Measurements from ENCODE around the gene SKOR2.

SKOR2 gene

DNA sequence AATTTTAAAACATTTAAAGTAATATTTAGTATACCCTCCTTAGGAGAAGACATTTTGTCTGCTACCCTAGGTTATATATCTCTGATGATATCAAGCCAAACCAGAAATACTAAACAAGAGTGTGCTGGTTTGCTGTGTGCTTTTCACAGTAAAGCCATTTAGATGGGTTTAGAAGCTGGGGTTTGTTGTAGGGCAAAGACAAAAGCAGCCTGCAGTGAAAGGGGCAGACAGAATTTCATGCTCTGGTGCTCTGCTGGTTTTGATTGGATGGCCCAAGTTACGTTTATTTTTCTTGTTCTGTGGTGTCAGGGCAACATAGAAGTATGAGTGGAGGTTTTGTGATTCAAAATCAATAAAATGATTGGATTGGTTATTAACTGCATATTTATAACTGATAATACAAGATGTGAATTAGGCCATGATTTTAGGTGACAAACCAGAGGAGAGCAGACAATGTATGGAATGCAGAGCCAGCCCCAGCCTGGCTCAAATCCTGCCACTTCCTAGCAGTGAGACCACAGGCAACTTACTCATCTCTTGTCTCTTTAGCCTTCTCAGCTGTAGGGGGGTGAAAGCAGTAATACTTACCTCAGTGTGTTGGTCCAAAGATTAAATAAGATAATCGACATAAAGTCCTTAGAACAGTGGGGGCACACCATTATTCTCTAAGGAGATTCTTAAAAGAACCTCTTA, 44.4 kb downstream of the SKOR2 start:
- TF ChIP-seq OSR1 (CRISPR knock-in tag; IDR thresholded peaks at IDR 0.05) (no peak), TCF4 (CRISPR knock-in tag; IDR thresholded peaks at IDR 0.05; ENCODE audit: borderline replicate concordance) (no peak), GLIS3 (CRISPR knock-in tag; IDR thresholded peaks at IDR 0.05) (no peak), ESRRG (CRISPR knock-in tag; IDR thresholded peaks at IDR 0.05) (no peak)
- TF ChIP-seq, protein P1, sequence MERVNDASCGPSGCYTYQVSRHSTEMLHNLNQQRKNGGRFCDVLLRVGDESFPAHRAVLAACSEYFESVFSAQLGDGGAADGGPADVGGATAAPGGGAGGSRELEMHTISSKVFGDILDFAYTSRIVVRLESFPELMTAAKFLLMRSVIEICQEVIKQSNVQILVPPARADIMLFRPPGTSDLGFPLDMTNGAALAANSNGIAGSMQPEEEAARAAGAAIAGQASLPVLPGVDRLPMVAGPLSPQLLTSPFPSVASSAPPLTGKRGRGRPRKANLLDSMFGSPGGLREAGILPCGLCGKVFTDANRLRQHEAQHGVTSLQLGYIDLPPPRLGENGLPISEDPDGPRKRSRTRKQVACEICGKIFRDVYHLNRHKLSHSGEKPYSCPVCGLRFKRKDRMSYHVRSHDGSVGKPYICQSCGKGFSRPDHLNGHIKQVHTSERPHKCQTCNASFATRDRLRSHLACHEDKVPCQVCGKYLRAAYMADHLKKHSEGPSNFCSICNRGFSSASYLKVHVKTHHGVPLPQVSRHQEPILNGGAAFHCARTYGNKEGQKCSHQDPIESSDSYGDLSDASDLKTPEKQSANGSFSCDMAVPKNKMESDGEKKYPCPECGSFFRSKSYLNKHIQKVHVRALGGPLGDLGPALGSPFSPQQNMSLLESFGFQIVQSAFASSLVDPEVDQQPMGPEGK (CRISPR knock-in tag; IDR thresholded peaks at IDR 0.05; ENCODE audit: borderline replicate concordance), result no peak
- TF ChIP-seq, protein P2, sequence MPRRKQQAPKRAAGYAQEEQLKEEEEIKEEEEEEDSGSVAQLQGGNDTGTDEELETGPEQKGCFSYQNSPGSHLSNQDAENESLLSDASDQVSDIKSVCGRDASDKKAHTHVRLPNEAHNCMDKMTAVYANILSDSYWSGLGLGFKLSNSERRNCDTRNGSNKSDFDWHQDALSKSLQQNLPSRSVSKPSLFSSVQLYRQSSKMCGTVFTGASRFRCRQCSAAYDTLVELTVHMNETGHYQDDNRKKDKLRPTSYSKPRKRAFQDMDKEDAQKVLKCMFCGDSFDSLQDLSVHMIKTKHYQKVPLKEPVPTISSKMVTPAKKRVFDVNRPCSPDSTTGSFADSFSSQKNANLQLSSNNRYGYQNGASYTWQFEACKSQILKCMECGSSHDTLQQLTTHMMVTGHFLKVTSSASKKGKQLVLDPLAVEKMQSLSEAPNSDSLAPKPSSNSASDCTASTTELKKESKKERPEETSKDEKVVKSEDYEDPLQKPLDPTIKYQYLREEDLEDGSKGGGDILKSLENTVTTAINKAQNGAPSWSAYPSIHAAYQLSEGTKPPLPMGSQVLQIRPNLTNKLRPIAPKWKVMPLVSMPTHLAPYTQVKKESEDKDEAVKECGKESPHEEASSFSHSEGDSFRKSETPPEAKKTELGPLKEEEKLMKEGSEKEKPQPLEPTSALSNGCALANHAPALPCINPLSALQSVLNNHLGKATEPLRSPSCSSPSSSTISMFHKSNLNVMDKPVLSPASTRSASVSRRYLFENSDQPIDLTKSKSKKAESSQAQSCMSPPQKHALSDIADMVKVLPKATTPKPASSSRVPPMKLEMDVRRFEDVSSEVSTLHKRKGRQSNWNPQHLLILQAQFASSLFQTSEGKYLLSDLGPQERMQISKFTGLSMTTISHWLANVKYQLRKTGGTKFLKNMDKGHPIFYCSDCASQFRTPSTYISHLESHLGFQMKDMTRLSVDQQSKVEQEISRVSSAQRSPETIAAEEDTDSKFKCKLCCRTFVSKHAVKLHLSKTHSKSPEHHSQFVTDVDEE (CRISPR knock-in tag; IDR thresholded peaks at IDR 0.05), result no peak
- TF ChIP-seq, protein P3, sequence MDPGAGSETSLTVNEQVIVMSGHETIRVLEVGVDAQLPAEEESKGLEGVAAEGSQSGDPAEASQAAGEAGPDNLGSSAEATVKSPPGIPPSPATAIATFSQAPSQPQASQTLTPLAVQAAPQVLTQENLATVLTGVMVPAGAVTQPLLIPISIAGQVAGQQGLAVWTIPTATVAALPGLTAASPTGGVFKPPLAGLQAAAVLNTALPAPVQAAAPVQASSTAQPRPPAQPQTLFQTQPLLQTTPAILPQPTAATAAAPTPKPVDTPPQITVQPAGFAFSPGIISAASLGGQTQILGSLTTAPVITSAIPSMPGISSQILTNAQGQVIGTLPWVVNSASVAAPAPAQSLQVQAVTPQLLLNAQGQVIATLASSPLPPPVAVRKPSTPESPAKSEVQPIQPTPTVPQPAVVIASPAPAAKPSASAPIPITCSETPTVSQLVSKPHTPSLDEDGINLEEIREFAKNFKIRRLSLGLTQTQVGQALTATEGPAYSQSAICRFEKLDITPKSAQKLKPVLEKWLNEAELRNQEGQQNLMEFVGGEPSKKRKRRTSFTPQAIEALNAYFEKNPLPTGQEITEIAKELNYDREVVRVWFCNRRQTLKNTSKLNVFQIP (CRISPR knock-in tag; IDR thresholded peaks at IDR 0.05; ENCODE audit: borderline replicate concordance, low read depth), result no peak
- TF ChIP-seq, protein P4, sequence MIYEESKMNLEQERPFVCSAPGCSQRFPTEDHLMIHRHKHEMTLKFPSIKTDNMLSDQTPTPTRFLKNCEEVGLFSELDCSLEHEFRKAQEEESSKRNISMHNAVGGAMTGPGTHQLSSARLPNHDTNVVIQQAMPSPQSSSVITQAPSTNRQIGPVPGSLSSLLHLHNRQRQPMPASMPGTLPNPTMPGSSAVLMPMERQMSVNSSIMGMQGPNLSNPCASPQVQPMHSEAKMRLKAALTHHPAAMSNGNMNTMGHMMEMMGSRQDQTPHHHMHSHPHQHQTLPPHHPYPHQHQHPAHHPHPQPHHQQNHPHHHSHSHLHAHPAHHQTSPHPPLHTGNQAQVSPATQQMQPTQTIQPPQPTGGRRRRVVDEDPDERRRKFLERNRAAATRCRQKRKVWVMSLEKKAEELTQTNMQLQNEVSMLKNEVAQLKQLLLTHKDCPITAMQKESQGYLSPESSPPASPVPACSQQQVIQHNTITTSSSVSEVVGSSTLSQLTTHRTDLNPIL (CRISPR knock-in tag; IDR thresholded peaks at IDR 0.05; ENCODE audit: low read depth), result no peak
- no peak for ATAC-seq

DNA sequence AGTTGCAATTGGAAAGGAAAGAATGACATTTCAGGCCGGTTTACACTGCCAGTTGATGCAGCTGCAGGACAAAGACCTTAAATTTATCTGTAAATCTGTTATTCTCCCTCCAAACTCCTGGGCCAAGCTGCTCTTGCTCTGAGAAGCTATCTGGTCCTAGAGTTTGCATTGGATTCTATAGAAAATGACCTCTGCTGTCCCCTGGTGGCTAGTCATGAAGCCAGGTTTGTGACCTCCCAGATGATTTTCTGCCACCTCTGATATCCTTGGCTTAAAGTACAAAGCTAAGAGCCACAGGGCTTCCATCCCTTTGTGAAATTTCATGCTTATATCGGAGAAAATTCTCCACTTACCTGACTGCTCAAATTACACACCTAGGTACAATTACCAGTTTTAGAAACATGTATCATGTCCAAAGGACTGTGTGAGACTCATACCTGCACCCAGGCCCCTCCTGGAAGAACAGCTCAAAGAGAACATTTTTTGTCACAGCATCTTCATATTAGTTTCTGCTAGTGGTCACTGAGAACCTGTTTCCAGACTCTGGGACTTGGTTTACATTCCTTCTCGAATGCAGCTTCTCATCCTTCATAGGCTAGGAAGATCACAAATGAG, 46.4 kb downstream of the SKOR2 start:
- ATAC-seq, result peak; percentile 94

More for the DNA sequence above, 46.4 kb downstream of the SKOR2 start:
- TF ChIP-seq, protein P1 (CRISPR knock-in tag; IDR thresholded peaks at IDR 0.05; ENCODE audit: borderline replicate concordance), result no peak
- TF ChIP-seq ZC3H10 (CRISPR knock-in tag; IDR thresholded peaks at IDR 0.05) (no peak), ISL1 (CRISPR knock-in tag; IDR thresholded peaks at IDR 0.05) (no peak), SNAI2 (CRISPR knock-in tag; IDR thresholded peaks at IDR 0.05) (no peak), PPARA (CRISPR knock-in tag; IDR thresholded peaks at IDR 0.05; ENCODE audit: borderline replicate concordance) (no peak), GLIS3 (CRISPR knock-in tag; IDR thresholded peaks at IDR 0.05) (no peak), RARB (CRISPR knock-in tag; IDR thresholded peaks at IDR 0.05) (no peak), ZNF70 (CRISPR knock-in tag; IDR thresholded peaks at IDR 0.05) (no peak), BACH2 (CRISPR knock-in tag; IDR thresholded peaks at IDR 0.05; ENCODE audit: borderline replicate concordance) (no peak), ARNTL (CRISPR knock-in tag; IDR thresholded peaks at IDR 0.05; ENCODE audit: borderline replicate concordance, low read depth) (no peak), ZFP30 (CRISPR knock-in tag; IDR thresholded peaks at IDR 0.05) (no peak), OSR1 (CRISPR knock-in tag; IDR thresholded peaks at IDR 0.05) (no peak), TOX (CRISPR knock-in tag; IDR thresholded peaks at IDR 0.05; ENCODE audit: borderline replicate concordance) (no peak), ZNF8 (CRISPR knock-in tag; IDR thresholded peaks at IDR 0.05) (no peak), CSDC2 (CRISPR knock-in tag; IDR thresholded peaks at IDR 0.05) (no peak), TCF4 (CRISPR knock-in tag; IDR thresholded peaks at IDR 0.05; ENCODE audit: borderline replicate concordance) (no peak)
- TF ChIP-seq, protein P3 (CRISPR knock-in tag; IDR thresholded peaks at IDR 0.05; ENCODE audit: borderline replicate concordance, low read depth), result no peak
- TF ChIP-seq, protein P2 (CRISPR knock-in tag; IDR thresholded peaks at IDR 0.05), result no peak

Data from SK-N-SH treated with all-trans-retinoic acid at 6 μM for 48 hours (cell line).